IPS-18c (cell line): ENCODE data around the gene CPZ.

Experiments used
- H3K4me3 ChIP-seq: 2 replicates; pipeline ENCODE4 v1.7.0; 2013; ENCODE audit warnings: low read depth, mild to moderate bottlenecking, low read length, moderate library complexity; ENCODE audit not compliant: insufficient read depth
- H3K9me3 ChIP-seq: one replicate; pipeline ENCODE4 v1.6.1; 2013; ENCODE audit warnings: mild to moderate bottlenecking, low read length, moderate library complexity; ENCODE audit not compliant: control insufficient read depth, insufficient read depth

Gene CPZ

GRCh38 chr4:8553991-8554405 lies 38.6 kb upstream of the CPZ start:
- Histone ChIP-seq H3K4me3 (no peak overlapping the region), H3K9me3 (no peaks in the 10 kb centered on the region)

- Histone ChIP-seq H3K9me3 (no peaks in the 10 kb centered on the region), H3K4me3 (no peak overlapping the region)
These were observed 37.9 kb upstream of the CPZ start for GRCh38 chr4:8554555-8555100.

- Histone ChIP-seq H3K4me3 (no peak overlapping the region), H3K9me3 (no peaks in the 10 kb centered on the region)
These were observed 36.8 kb upstream of the CPZ start for GRCh38 chr4:8555716-8556115.

- Histone ChIP-seq H3K4me3 (no peak overlapping the region), H3K9me3 (no peaks in the 10 kb centered on the region)
These were observed 36.0 kb upstream of the CPZ start for GRCh38 chr4:8556341-8557150.

- H3K4me3 ChIP-seq = no peak overlapping the region
- no peaks in the 10 kb centered on the region for H3K9me3 ChIP-seq
These were observed 35.2 kb upstream of the CPZ start for GRCh38 chr4:8557151-8558076.

GRCh38 chr4:8558080-8558960 lies 34.2 kb upstream of the CPZ start:
- H3K4me3 ChIP-seq = no peak overlapping the region
- no peaks in the 10 kb centered on the region for H3K9me3 ChIP-seq

GRCh38 chr4:8559011-8559410 lies 33.6 kb upstream of the CPZ start:
- H3K9me3 ChIP-seq = no peaks in the 10 kb centered on the region
- H3K4me3 ChIP-seq = no peak overlapping the region

- H3K9me3 ChIP-seq = no peaks in the 10 kb centered on the region
- H3K4me3 ChIP-seq = no peak overlapping the region
These were observed 32.9 kb upstream of the CPZ start for GRCh38 chr4:8559524-8560264.

GRCh38 chr4:8560265-8561047 lies 32.1 kb upstream of the CPZ start:
- Histone ChIP-seq H3K9me3 (no peaks in the 10 kb centered on the region), H3K4me3 (no peak overlapping the region)

GRCh38 chr4:8564595-8564994 lies 28.0 kb upstream of the CPZ start:
- H3K9me3 ChIP-seq = no peaks in the 10 kb centered on the region
- H3K4me3 ChIP-seq = no peak overlapping the region

GRCh38 chr4:8568068-8568668 lies 24.4 kb upstream of the CPZ start:
- Histone ChIP-seq H3K9me3 (no peaks in the 10 kb centered on the region), H3K4me3 (no peak overlapping the region)

GRCh38 chr4:8570201-8570600 lies 22.4 kb upstream of the CPZ start:
- Histone ChIP-seq H3K9me3 (no peaks in the 10 kb centered on the region), H3K4me3 (no peak overlapping the region)

GRCh38 chr4:8571702-8572685 lies 20.6 kb upstream of the CPZ start:
- Histone ChIP-seq H3K9me3 (no peaks in the 10 kb centered on the region), H3K4me3 (no peak overlapping the region)

GRCh38 chr4:8573266-8573665 lies 19.3 kb upstream of the CPZ start:
- H3K9me3 ChIP-seq = no peaks in the 10 kb centered on the region
- H3K4me3 ChIP-seq = no peak overlapping the region
